ENCODE results near the gene CLEC2L.

The CLEC2L gene

GRCh38 chr7:139585042-139585441, 61.6 kb downstream of the CLEC2L start:
- H3K4me1 ChIP-seq = peaks cover 49% of the 10 kb centered on the region
- TF ChIP-seq Cebpa-rat (IDR thresholded peaks at IDR 0.05) = no peak
- peaks cover 92% of the 10 kb centered on the region for H3K36me3 ChIP-seq
- no peaks in the 10 kb centered on the region for H3K9me3 ChIP-seq
- H3K27me3 ChIP-seq = no peaks in the 10 kb centered on the region
- H4K20me1 ChIP-seq = 0 out of 2 replicates have a peak, but pooled peaks cover 6% of the 10 kb centered on the region
- H3K27ac ChIP-seq = peak overlapping the region; percentile 39; the same call in 1 of the 2 replicates
- H3K4me3 ChIP-seq = no peak overlapping the region
- H3K4me2 ChIP-seq = peak overlapping the region; percentile 75
- no peak overlapping the region; the same call in 1 of the 2 replicates for H3K9ac ChIP-seq

GRCh38 chr7:139586286-139586685, 62.8 kb downstream of the CLEC2L start:
- H3K4me1 ChIP-seq = peaks cover 49% of the 10 kb centered on the region
- H3K9ac ChIP-seq = no peak overlapping the region
- no peak overlapping the region for H3K27ac ChIP-seq
- no peaks in the 10 kb centered on the region for H3K27me3 ChIP-seq
- no peaks in the 10 kb centered on the region for H3K9me3 ChIP-seq
- H4K20me1 ChIP-seq = 0 out of 2 replicates have a peak, but pooled peaks cover 6% of the 10 kb centered on the region
- peaks cover 92% of the 10 kb centered on the region for H3K36me3 ChIP-seq
- no peak overlapping the region for H3K4me3 ChIP-seq
- TF ChIP-seq Cebpa-rat (IDR thresholded peaks at IDR 0.05) = no peak
- H3K4me2 ChIP-seq = no peak overlapping the region

GRCh38 chr7:139587535-139587934, 64.0 kb downstream of the CLEC2L start:
- H3K36me3 ChIP-seq = peaks cover 92% of the 10 kb centered on the region
- H4K20me1 ChIP-seq = 0 out of 2 replicates have a peak, but pooled peaks cover 2% of the 10 kb centered on the region
- H3K9me3 ChIP-seq = no peaks in the 10 kb centered on the region
- H3K4me2 ChIP-seq = no peak overlapping the region
- H3K9ac ChIP-seq = no peak overlapping the region
- peaks cover 44% of the 10 kb centered on the region for H3K4me1 ChIP-seq
- H3K27ac ChIP-seq = no peak overlapping the region
- TF ChIP-seq Cebpa-rat (IDR thresholded peaks at IDR 0.05) = no peak
- H3K4me3 ChIP-seq = no peak overlapping the region
- H3K27me3 ChIP-seq = no peaks in the 10 kb centered on the region

GRCh38 chr7:139588632-139589031, 65.1 kb downstream of the CLEC2L start:
- Histone ChIP-seq H3K36me3 (peaks cover 96% of the 10 kb centered on the region), H3K9me3 (no peaks in the 10 kb centered on the region), H3K4me3 (no peak overlapping the region), H3K9ac (no peak overlapping the region), H3K27ac (0 out of 2 replicates have a peak overlapping the region, but pooled peaks have one; percentile 2), H3K4me1 (peaks cover 33% of the 10 kb centered on the region), H3K27me3 (no peaks in the 10 kb centered on the region), H3K4me2 (peak overlapping the region; percentile 41), H4K20me1 (no peaks in the 10 kb centered on the region)
- peak; percentile 55; the same call in 1 of the 2 replicates for TF ChIP-seq Cebpa-rat (IDR thresholded peaks at IDR 0.05)

- no peaks in the 10 kb centered on the region for H3K9me3 ChIP-seq
- no peak overlapping the region for H3K4me3 ChIP-seq
- no peaks in the 10 kb centered on the region for H3K27me3 ChIP-seq
- no peak for TF ChIP-seq Cebpa-rat (IDR thresholded peaks at IDR 0.05)
- H3K4me1 ChIP-seq = peaks cover 24% of the 10 kb centered on the region
- no peaks in the 10 kb centered on the region for H4K20me1 ChIP-seq
- H3K27ac ChIP-seq = no peak overlapping the region
- peaks cover 96% of the 10 kb centered on the region for H3K36me3 ChIP-seq
- no peak overlapping the region for H3K9ac ChIP-seq
- H3K4me2 ChIP-seq = no peak overlapping the region; the same call in 1 of the 2 replicates
Observed at GRCh38 chr7:139589474-139589873, 66.0 kb downstream of the CLEC2L start.

GRCh38 chr7:139591550-139592195, 68.2 kb downstream of the CLEC2L start:
- H4K20me1 ChIP-seq = no peaks in the 10 kb centered on the region
- H3K4me1 ChIP-seq = peaks cover 14% of the 10 kb centered on the region
- peaks cover 96% of the 10 kb centered on the region for H3K36me3 ChIP-seq
- H3K9ac ChIP-seq = no peak overlapping the region
- TF ChIP-seq Cebpa-rat (IDR thresholded peaks at IDR 0.05) = no peak
- H3K27me3 ChIP-seq = no peaks in the 10 kb centered on the region
- H3K27ac ChIP-seq = no peak overlapping the region
- no peak overlapping the region for H3K4me3 ChIP-seq
- H3K9me3 ChIP-seq = no peaks in the 10 kb centered on the region
- H3K4me2 ChIP-seq = no peak overlapping the region

GRCh38 chr7:139592801-139593461, 69.4 kb downstream of the CLEC2L start:
- no peaks in the 10 kb centered on the region for H3K9me3 ChIP-seq
- no peak overlapping the region for H3K4me2 ChIP-seq
- no peak for TF ChIP-seq Cebpa-rat (IDR thresholded peaks at IDR 0.05)
- H3K9ac ChIP-seq = no peak overlapping the region
- no peak overlapping the region for H3K4me3 ChIP-seq
- peaks cover 95% of the 10 kb centered on the region for H3K36me3 ChIP-seq
- no peak overlapping the region for H3K27ac ChIP-seq
- no peaks in the 10 kb centered on the region for H3K27me3 ChIP-seq
- H4K20me1 ChIP-seq = no peaks in the 10 kb centered on the region
- peaks cover 14% of the 10 kb centered on the region for H3K4me1 ChIP-seq

GRCh38 chr7:139594090-139594489, 70.6 kb downstream of the CLEC2L start:
- H3K27me3 ChIP-seq = no peaks in the 10 kb centered on the region
- H3K4me3 ChIP-seq = no peak overlapping the region
- H3K36me3 ChIP-seq = peaks cover 95% of the 10 kb centered on the region
- H3K4me2 ChIP-seq = no peak overlapping the region
- no peak overlapping the region for H3K27ac ChIP-seq
- no peaks in the 10 kb centered on the region for H3K9me3 ChIP-seq
- H4K20me1 ChIP-seq = no peaks in the 10 kb centered on the region
- no peak for TF ChIP-seq Cebpa-rat (IDR thresholded peaks at IDR 0.05)
- no peak overlapping the region for H3K9ac ChIP-seq
- H3K4me1 ChIP-seq = peaks cover 4% of the 10 kb centered on the region

All from BLaER1 (cell line).